ENCODE measurements around the gene NNMT.

DNA sequence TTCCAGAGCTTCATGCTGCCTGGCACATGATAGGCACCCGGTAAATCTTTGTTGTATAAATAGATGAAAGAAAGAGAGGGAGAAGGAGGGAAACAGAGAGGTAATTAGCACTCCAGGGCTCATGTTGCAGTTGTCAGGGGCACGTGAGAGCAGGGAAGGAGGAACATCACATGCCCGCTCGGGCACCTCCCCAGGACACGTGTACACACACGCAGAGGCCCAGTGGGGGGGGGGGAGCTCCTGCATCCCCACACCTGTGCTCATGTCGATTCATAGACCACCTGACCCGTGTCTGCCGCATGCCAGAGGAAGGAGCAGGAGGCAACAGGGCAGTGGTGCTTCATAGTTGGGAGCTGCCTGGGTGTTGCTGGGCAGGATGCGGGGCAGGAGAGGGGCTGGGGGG, 37.1 kb upstream of the NNMT start:
- no peak for TF ChIP-seq RAD21 (IDR thresholded peaks at IDR 0.05; ENCODE audit: low read depth)
- TF ChIP-seq, protein P1, sequence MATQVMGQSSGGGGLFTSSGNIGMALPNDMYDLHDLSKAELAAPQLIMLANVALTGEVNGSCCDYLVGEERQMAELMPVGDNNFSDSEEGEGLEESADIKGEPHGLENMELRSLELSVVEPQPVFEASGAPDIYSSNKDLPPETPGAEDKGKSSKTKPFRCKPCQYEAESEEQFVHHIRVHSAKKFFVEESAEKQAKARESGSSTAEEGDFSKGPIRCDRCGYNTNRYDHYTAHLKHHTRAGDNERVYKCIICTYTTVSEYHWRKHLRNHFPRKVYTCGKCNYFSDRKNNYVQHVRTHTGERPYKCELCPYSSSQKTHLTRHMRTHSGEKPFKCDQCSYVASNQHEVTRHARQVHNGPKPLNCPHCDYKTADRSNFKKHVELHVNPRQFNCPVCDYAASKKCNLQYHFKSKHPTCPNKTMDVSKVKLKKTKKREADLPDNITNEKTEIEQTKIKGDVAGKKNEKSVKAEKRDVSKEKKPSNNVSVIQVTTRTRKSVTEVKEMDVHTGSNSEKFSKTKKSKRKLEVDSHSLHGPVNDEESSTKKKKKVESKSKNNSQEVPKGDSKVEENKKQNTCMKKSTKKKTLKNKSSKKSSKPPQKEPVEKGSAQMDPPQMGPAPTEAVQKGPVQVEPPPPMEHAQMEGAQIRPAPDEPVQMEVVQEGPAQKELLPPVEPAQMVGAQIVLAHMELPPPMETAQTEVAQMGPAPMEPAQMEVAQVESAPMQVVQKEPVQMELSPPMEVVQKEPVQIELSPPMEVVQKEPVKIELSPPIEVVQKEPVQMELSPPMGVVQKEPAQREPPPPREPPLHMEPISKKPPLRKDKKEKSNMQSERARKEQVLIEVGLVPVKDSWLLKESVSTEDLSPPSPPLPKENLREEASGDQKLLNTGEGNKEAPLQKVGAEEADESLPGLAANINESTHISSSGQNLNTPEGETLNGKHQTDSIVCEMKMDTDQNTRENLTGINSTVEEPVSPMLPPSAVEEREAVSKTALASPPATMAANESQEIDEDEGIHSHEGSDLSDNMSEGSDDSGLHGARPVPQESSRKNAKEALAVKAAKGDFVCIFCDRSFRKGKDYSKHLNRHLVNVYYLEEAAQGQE (IDR thresholded peaks at IDR 0.05; ENCODE audit: low read depth), result no peak
- no peak for TF ChIP-seq ZBTB7A (IDR thresholded peaks at IDR 0.05; ENCODE audit: low read depth)
- TF ChIP-seq EP300 (IDR thresholded peaks at IDR 0.05; ENCODE audit: borderline replicate concordance), result no peak
- TF ChIP-seq TAF1 (IDR thresholded peaks at IDR 0.05; ENCODE audit: low read depth), result no peak
- TF ChIP-seq MAX (IDR thresholded peaks at IDR 0.05), result no peak
